Measurements from ENCODE around the gene EXPH5. TPM values are rescaled to one million over a fixed set of nuclear protein-coding genes. Genes with fewer than 3 reads are reported as not detected.

The EXPH5 gene
- total and polyA plus RNA-seq, 9 of the 15 experiments (the other 6 are each of a cell fraction or from before 2014, with no cell fraction given) = 1.3 to 8.5 (median 4.8) TPM

DNA sequence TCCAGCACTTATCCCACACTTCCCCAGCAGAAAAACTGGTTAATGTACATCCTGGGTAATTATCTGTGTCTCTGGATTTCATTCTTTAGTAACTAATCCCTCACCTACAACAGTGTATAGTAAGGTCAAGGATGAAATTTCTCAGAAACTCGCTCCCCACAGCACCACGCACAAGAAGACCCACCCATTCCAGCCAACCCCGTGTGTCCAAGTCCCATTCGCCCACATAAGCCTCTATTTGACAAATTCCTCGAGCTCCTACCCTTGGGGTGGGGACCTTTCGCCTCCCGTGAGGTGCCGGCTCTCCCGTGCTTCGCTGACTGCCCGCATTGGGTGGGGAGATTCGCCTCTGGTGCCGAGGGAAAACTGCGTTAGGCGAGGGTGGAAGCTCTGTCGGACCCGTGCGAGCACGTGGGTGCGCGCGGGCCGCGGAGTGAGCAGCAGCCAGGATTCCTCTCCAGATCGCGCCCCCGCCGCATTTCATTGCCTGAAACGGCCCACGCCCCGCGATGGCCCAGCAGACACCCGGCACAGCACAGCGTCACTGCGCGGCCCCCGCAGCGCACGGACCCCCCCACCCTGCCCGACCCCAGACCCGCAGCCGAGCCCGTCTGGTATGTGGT, 866 bp downstream of the EXPH5 start:
- CTCF ChIA-PET (ENCODE audit: low intra/inter-chr PET ratio) = no interaction called here
- H4K20me1 ChIP-seq (replicated peaks; ENCODE audit: control insufficient read depth, insufficient read depth, low read length) = 0 out of 2 replicates have a peak, but pooled peaks cover 3% of the 10 kb centered on the region
- ATAC-seq (peak; percentile 65), FAIRE-seq (no peak), DNase-seq (ENCODE audit: extremely low read depth in 1 of 4, low spot score in 3 of 4) (peak; percentile 47 to 63 (median 62))
- peaks cover 11 to 31% of the 10 kb centered on the region in 2 experiments; a peak in 4 of 5 replicates for H3K4me1 ChIP-seq (replicated peaks in 1 of 2; ENCODE audit: control insufficient read depth in 2 of 2, insufficient read depth in 2 of 2, low read length in 2 of 2)
- peaks cover 3% of the 10 kb centered on the region; the same call in 1 of the 3 replicates for H3K36me3 ChIP-seq (ENCODE audit: control insufficient read depth, insufficient read depth, low read length)
- peak overlapping the region; percentile 84 for H3K4me2 ChIP-seq (ENCODE audit: insufficient read depth, low read length)
- H3K9me3 ChIP-seq (replicated peaks; ENCODE audit: control insufficient read depth, insufficient read depth, low read depth, low read length) = no peaks in the 10 kb centered on the region
- H3K9me1 ChIP-seq (ENCODE audit: control insufficient read depth, insufficient read depth, low read length) = no peaks in the 10 kb centered on the region
- peaks cover 40% of the 10 kb centered on the region for H3K79me2 ChIP-seq (ENCODE audit: control insufficient read depth, insufficient read depth, low read length)
- in situ Hi-C loops (cut with MboI) = no loop called here
- peak overlapping the region; percentile 91 for H3K27ac ChIP-seq (ENCODE audit: extremely low read depth, low read depth, low read length)
- H3K9ac ChIP-seq (ENCODE audit: insufficient read depth in 1 of 2, low read depth in 2 of 2, low read length in 2 of 2) = peak overlapping the region; percentile 84 to 94
- under 1% methylated on average over 32 of the region's 43 CpGs for whole genome bisulfite sequencing (ENCODE audit: insufficient coverage, low coverage, missing lambda C conversion rate)
- intact Hi-C loops (cut with micrococcal nuclease) = loop anchor here (2.0 to 5.0 kb wide), 4 partner anchors 40 to 470 kb away; partner anchors contain the start of genes ACAT1, ATM, NPAT and POGLUT3
- peak overlapping the region; percentile 77 for H3K4me3 ChIP-seq
- H2AFZ ChIP-seq (ENCODE audit: low read depth, low read length) = peak overlapping the region; percentile 95
- BruUV-seq (replicated peaks) = no TSS peak
- POLR2A ChIA-PET = interaction anchor here (0.5 to 1.3 kb wide), 9 partner anchors 11 to 1291 kb away, joined by 3 to 7 read pairs (median 3); no protein-coding TSS in a partner anchor
- H3K27me3 ChIP-seq (ENCODE audit: control insufficient read depth in 2 of 2, insufficient read depth in 2 of 2, low read length in 2 of 2) = no peaks in the 10 kb centered on the region
- TF ChIP-seq ZFP1 (CRISPR knock-in tag; IDR thresholded peaks at IDR 0.05) (no peak), SAFB2 (IDR thresholded peaks at IDR 0.05; ENCODE audit: borderline replicate concordance, low read depth, low read length, severe bottlenecking) (no peak), ZC3H11A (IDR thresholded peaks at IDR 0.05; ENCODE audit: low read depth, low read length) (no peak), GTF2F1 (IDR thresholded peaks at IDR 0.05; ENCODE audit: low read depth, low read length) (no peak), PHF8 (IDR thresholded peaks at IDR 0.05; ENCODE audit: borderline replicate concordance, low read length) (no peak), SP2 (IDR thresholded peaks at IDR 0.05; ENCODE audit: extremely low read depth, low read depth, low read length, poor library complexity, severe bottlenecking) (no peak), NFYB (IDR thresholded peaks at IDR 0.05; ENCODE audit: extremely low read depth, insufficient read length) (no peak), FUS (optimal IDR thresholded peaks at IDR 0.05; ENCODE audit: low read depth, low read length) (peak; percentile 66), ZEB2 (IDR thresholded peaks at IDR 0.05) (no peak), POLR2H (tag; IDR thresholded peaks at IDR 0.05; ENCODE audit: low read depth) (no peak), PHF20 (IDR thresholded peaks at IDR 0.05; ENCODE audit: partially characterized antibody) (peak; percentile 10), ZNF217 (CRISPR knock-in tag; IDR thresholded peaks at IDR 0.05) (no peak), MCM3 (IDR thresholded peaks at IDR 0.05) (no peak), L3MBTL2 (IDR thresholded peaks at IDR 0.05) (peak; percentile 94), PCBP1 (IDR thresholded peaks at IDR 0.05; ENCODE audit: low read depth, low read length, poor library complexity, severe bottlenecking) (peak; percentile 60), RNF2 (IDR thresholded peaks at IDR 0.05) (peak; percentile 29; the same call in 1 of the 2 replicates)
- TF ChIP-seq, protein P1, sequence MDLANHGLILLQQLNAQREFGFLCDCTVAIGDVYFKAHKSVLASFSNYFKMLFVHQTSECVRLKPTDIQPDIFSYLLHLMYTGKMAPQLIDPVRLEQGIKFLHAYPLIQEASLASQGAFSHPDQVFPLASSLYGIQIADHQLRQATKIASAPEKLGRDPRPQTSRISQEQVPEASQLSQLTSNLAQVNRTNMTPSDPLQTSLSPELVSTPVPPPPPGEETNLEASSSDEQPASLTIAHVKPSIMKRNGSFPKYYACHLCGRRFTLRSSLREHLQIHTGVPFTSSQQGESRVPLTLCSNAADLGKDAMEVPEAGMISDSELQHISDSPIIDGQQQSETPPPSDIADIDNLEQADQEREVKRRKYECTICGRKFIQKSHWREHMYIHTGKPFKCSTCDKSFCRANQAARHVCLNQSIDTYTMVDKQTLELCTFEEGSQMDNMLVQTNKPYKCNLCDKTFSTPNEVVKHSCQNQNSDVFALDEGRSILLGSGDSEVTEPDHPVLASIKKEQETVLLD (IDR thresholded peaks at IDR 0.05) = 0 out of 2 replicates have a peak, but pooled peaks have one; percentile 19
- TF ChIP-seq, protein P2, sequence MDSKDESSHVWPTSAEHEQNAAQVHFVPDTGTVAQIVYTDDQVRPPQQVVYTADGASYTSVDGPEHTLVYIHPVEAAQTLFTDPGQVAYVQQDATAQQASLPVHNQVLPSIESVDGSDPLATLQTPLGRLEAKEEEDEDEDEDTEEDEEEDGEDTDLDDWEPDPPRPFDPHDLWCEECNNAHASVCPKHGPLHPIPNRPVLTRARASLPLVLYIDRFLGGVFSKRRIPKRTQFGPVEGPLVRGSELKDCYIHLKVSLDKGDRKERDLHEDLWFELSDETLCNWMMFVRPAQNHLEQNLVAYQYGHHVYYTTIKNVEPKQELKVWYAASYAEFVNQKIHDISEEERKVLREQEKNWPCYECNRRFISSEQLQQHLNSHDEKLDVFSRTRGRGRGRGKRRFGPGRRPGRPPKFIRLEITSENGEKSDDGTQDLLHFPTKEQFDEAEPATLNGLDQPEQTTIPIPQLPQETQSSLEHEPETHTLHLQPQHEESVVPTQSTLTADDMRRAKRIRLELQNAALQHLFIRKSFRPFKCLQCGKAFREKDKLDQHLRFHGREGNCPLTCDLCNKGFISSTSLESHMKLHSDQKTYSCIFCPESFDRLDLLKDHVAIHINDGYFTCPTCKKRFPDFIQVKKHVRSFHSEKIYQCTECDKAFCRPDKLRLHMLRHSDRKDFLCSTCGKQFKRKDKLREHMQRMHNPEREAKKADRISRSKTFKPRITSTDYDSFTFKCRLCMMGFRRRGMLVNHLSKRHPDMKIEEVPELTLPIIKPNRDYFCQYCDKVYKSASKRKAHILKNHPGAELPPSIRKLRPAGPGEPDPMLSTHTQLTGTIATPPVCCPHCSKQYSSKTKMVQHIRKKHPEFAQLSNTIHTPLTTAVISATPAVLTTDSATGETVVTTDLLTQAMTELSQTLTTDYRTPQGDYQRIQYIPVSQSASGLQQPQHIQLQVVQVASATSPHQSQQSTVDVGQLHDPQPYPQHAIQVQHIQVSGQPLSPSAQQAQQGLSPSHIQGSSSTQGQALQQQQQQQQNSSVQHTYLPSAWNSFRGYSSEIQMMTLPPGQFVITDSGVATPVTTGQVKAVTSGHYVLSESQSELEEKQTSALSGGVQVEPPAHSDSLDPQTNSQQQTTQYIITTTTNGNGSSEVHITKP (IDR thresholded peaks at IDR 0.05; ENCODE audit: partially characterized antibody) = peak; percentile 30
